KMS-11 (cell line): ENCODE measurements around the gene PRKCE.
"Not testable (repeated sequence)": the region's sequence is repeated elsewhere in the genome, so short reads cannot be mapped to it uniquely, and the experiment has no call there.

Source experiments
- H2AFZ ChIP-seq: fragments of 200-600 bp; sonication (generic); 2 replicates; pipeline ENCODE4 v1.6.1; 2016; ENCODE audit warnings: antibody characterized with exemption, mixed run types, low read depth
- H3K27ac ChIP-seq: fragments of 200-600 bp; sonication (generic); 2 replicates; pipeline ENCODE4 v1.6.1; 2016; ENCODE audit warnings: mild to moderate bottlenecking, mixed run types
- H3K27me3 ChIP-seq: fragments of 200-600 bp; sonication (generic); 2 replicates; pipeline ENCODE4 v1.6.1; 2017; ENCODE audit warnings: mild to moderate bottlenecking, low read depth, mixed run types, moderate library complexity; ENCODE audit not compliant: insufficient read depth
- H3K36me3 ChIP-seq: fragments of 200-600 bp; sonication (generic); 2 replicates; pipeline ENCODE4 v1.6.1; 2017; ENCODE audit warnings: mild to moderate bottlenecking, mixed run types; ENCODE audit not compliant: insufficient read depth
- H3K4me1 ChIP-seq: fragments of 200-600 bp; sonication (generic); 2 replicates; pipeline ENCODE4 v1.6.1; 2016; ENCODE audit warnings: mild to moderate bottlenecking, low read depth, mixed run types; ENCODE audit not compliant: poor library complexity, severe bottlenecking
- H3K4me2 ChIP-seq: fragments of 200-600 bp; sonication (generic); 2 replicates; pipeline ENCODE4 v1.7.0; 2016; ENCODE audit warnings: mild to moderate bottlenecking, mixed run types
- H3K4me3 ChIP-seq: fragments of 200-600 bp; sonication (generic); IDR thresholded peaks from 2 replicates; pipeline ENCODE4 v1.6.1; 2017; ENCODE audit warnings: low read depth, low read length, mixed read lengths; ENCODE audit not compliant: insufficient read depth
- H3K79me2 ChIP-seq: fragments of 200-600 bp; sonication (generic); 2 replicates; pipeline ENCODE4 v1.6.1; 2016; ENCODE audit warnings: low read depth, mixed run types; ENCODE audit not compliant: insufficient read depth
- H3K9ac ChIP-seq: fragments of 200-600 bp; sonication (generic); 2 replicates; pipeline ENCODE4 v1.6.1; 2016; ENCODE audit warnings: mild to moderate bottlenecking, mixed run types
- H4K20me1 ChIP-seq: fragments of 200-600 bp; sonication (generic); 2 replicates; pipeline ENCODE4 v1.6.1; 2016; ENCODE audit warnings: mild to moderate bottlenecking, mixed run types; ENCODE audit not compliant: insufficient read depth
- TF ChIP-seq, protein P1 (sequence below): fragments of 200-600 bp; sonication (generic); conservative IDR thresholded peaks from 2 replicates; pipeline ENCODE4 v1.6.1; 2017; ENCODE audit warnings: low read depth, mild to moderate bottlenecking, antibody characterized with exemption, low read length, moderate library complexity, mixed read lengths

PRKCE gene

DNA sequence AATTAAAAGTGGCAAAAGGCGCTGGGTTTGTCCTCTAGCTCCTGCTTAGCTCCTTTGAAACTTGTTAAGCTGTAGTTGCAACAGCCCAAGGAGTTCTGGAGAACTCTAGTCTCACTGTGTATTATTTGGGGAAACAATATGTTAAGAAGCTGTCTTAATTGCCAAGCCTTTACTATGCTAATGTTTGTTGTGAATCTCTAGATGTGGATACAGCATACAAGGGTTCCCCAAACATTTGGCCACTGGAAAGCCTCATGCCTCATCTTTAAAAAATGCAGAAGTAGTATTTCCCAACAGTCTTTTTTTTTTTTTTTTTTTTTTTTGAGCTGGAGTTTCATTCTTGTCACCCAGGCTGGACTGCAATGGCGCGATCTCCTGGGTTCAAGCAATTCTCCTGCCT, 236.7 kb downstream of the PRKCE start:
- H3K4me2 ChIP-seq = no peak overlapping the region

DNA sequence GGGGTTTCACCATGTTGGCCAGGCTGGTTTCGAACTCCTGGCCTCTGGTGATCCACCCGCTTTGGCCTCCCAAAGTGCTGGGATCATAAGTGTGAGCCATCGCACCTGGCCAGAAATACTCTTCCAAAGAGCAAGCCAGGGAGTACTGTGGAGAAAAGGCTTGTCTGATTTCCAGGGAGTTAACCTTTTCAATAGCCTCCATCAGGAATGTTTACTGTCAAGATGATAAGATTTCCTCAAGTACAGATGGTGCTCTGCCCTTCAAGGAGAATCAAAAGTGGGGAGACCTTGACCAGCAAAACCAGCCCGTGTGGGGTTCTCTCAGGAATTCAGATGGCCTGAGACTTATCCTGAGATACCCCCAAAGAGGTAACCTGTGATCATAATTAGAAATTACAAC, 237.2 kb downstream of the PRKCE start:
- TF ChIP-seq, protein P1, sequence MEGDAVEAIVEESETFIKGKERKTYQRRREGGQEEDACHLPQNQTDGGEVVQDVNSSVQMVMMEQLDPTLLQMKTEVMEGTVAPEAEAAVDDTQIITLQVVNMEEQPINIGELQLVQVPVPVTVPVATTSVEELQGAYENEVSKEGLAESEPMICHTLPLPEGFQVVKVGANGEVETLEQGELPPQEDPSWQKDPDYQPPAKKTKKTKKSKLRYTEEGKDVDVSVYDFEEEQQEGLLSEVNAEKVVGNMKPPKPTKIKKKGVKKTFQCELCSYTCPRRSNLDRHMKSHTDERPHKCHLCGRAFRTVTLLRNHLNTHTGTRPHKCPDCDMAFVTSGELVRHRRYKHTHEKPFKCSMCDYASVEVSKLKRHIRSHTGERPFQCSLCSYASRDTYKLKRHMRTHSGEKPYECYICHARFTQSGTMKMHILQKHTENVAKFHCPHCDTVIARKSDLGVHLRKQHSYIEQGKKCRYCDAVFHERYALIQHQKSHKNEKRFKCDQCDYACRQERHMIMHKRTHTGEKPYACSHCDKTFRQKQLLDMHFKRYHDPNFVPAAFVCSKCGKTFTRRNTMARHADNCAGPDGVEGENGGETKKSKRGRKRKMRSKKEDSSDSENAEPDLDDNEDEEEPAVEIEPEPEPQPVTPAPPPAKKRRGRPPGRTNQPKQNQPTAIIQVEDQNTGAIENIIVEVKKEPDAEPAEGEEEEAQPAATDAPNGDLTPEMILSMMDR = no peak
- Histone ChIP-seq H3K36me3 (no peaks in the 10 kb centered on the region), H3K4me3 (no peak overlapping the region), H4K20me1 (no peaks in the 10 kb centered on the region), H3K9ac (no peak overlapping the region), H3K4me1 (no peaks in the 10 kb centered on the region), H3K27me3 (no peaks in the 10 kb centered on the region), H3K27ac (no peak overlapping the region), H3K79me2 (no peaks in the 10 kb centered on the region), H3K4me2 (no peak overlapping the region), H2AFZ (no peak overlapping the region)

More for the DNA sequence above, 236.7 kb downstream of the PRKCE start:
- no peaks in the 10 kb centered on the region for H3K36me3 ChIP-seq
- H3K27ac ChIP-seq = no peak overlapping the region
- H3K4me3 ChIP-seq = no peak overlapping the region
- H2AFZ ChIP-seq = no peak overlapping the region
- H3K4me1 ChIP-seq = no peaks in the 10 kb centered on the region
- H4K20me1 ChIP-seq = no peaks in the 10 kb centered on the region
- no peak overlapping the region for H3K9ac ChIP-seq
- H3K79me2 ChIP-seq = no peaks in the 10 kb centered on the region
- TF ChIP-seq, protein P1 = no peak
- no peaks in the 10 kb centered on the region for H3K27me3 ChIP-seq

DNA sequence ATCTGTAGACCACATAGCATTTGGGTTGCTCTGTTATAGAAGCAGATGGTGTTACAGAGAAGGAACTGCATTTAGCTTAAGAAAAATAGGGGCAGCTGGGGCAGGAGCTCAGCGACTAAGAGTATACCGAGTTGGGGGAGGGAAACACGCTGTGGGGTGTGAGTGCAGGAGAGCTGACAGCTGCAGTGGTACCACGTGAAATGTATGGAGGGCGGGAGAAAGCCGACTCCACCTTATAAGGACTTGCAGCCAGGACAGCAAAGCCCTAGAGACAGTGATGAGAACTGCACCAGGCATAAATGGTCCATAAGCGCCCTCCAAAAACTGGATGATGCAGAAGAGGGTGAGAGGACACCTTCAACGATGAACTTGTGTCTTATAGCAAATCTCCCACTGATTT, 237.6 kb downstream of the PRKCE start:
- Histone ChIP-seq H3K27ac (no peak overlapping the region), H3K4me1 (no peaks in the 10 kb centered on the region), H3K4me3 (no peak overlapping the region), H3K9ac (no peak overlapping the region), H3K27me3 (no peaks in the 10 kb centered on the region), H3K79me2 (no peaks in the 10 kb centered on the region), H4K20me1 (no peaks in the 10 kb centered on the region), H3K36me3 (no peaks in the 10 kb centered on the region), H3K4me2 (no peak overlapping the region), H2AFZ (no peak overlapping the region)
- TF ChIP-seq, protein P1 = no peak

DNA sequence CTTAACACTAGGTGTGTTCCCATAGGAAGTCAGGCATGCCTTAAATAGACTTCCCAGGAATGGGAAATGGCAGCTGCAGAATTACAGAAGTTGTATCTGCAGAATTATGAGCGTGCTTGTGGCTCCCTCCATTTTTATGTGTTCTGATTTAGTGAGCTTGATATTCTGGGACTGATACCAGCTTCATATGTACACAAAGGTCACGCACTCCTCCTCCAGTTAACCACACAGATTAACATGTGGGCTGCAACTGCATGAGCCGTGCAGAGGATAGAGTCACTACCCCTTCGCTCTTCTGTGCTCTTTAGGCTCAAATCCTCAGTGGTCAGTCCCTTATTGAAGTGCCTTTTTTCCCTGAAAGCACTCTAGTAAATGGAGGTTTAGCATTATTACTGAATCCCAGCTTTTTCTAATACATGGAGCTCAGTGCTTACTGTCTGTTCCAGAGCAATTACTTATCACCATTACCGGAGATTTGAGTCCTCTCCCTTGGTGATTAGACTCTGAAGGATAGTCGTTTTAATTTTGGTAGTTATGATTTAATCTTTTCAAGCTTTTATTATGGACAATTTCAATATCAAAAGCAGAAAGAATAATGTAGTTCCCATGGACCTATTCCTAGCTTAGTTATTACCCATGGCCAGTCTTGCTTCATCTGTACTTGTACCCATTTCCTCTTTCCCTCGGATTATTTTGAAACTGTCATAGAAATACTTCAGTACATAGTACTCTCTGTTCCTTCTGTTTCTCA, 238.3 kb downstream of the PRKCE start:
- no peaks in the 10 kb centered on the region for H3K27me3 ChIP-seq
- H3K4me3 ChIP-seq = no peak overlapping the region
- H3K4me2 ChIP-seq = no peak overlapping the region
- H3K79me2 ChIP-seq = no peaks in the 10 kb centered on the region
- TF ChIP-seq, protein P1 = no peak
- H3K36me3 ChIP-seq = no peaks in the 10 kb centered on the region
- H3K27ac ChIP-seq = no peak overlapping the region
- H2AFZ ChIP-seq = no peak overlapping the region
- no peak overlapping the region for H3K9ac ChIP-seq
- no peaks in the 10 kb centered on the region for H4K20me1 ChIP-seq
- H3K4me1 ChIP-seq = no peaks in the 10 kb centered on the region

DNA sequence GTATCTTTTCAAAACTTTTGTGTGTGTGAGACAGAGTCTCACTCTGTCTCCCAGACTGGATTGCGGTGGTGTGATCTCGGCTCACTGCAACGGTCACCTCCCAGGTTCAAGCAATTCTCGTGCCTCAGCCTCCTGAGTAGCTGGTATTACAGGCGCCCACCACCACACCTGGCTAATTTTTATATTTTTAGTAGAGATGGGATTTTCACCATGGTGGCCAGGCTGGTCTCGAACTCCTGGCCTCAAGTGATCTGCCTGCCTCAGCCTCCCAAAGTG, 238.8 kb downstream of the PRKCE start:
- not testable (repeated sequence) for H3K4me1 ChIP-seq

More for the DNA sequence above, 238.8 kb downstream of the PRKCE start:
- H3K4me3 ChIP-seq, H3K36me3 ChIP-seq, H3K9ac ChIP-seq, H2AFZ ChIP-seq, H3K27me3 ChIP-seq, H3K79me2 ChIP-seq, H3K27ac ChIP-seq, H4K20me1 ChIP-seq, H3K4me2 ChIP-seq: not testable (repeated sequence)
